ENCODE measurements around the gene RAB8B. TPM values are rescaled to one million over a fixed set of nuclear protein-coding genes. Genes with fewer than 3 reads are reported as not detected.

Gene RAB8B
- total RNA-seq, 1 donor from 2014 or later, result 135 TPM

- peaks cover 2% of the 10 kb centered on the region for H3K36me3 Mint-ChIP-seq (ENCODE audit: low read depth)
- H3K9me3 Mint-ChIP-seq, result no peaks in the 10 kb centered on the region
- peaks cover 7% of the 10 kb centered on the region for H3K4me1 Mint-ChIP-seq (ENCODE audit: low read depth)
- intact Hi-C loops (cut with micrococcal nuclease), result no loop called here
- no peak for DNase-seq (ENCODE audit: low spot score)
- no peak overlapping the region for H3K27ac Mint-ChIP-seq
- no peak overlapping the region for H3K4me3 Mint-ChIP-seq
- peaks cover 2% of the 10 kb centered on the region for H3K27me3 Mint-ChIP-seq (ENCODE audit: insufficient read depth)
Observed at GRCh38 chr15:63165166-63165859, 24.1 kb upstream of the RAB8B start.

- H3K4me3 Mint-ChIP-seq, result no peak overlapping the region
- H3K36me3 Mint-ChIP-seq (ENCODE audit: low read depth), result peaks cover 2% of the 10 kb centered on the region
- no peaks in the 10 kb centered on the region for H3K9me3 Mint-ChIP-seq
- DNase-seq (ENCODE audit: low spot score), result no peak
- no peak overlapping the region for H3K27ac Mint-ChIP-seq
- peaks cover 7% of the 10 kb centered on the region for H3K4me1 Mint-ChIP-seq (ENCODE audit: low read depth)
- intact Hi-C loops (cut with micrococcal nuclease), result loop anchor here (1.0 kb wide), 1 partner anchor 8 kb away; no protein-coding TSS in a partner anchor
- peaks cover 2% of the 10 kb centered on the region for H3K27me3 Mint-ChIP-seq (ENCODE audit: insufficient read depth)
Observed at GRCh38 chr15:63166219-63166618, 23.2 kb upstream of the RAB8B start.

- Mint-ChIP-seq H3K36me3 (ENCODE audit: low read depth) (no peaks in the 10 kb centered on the region), H3K27ac (no peak overlapping the region), H3K4me3 (no peak overlapping the region), H3K27me3 (ENCODE audit: insufficient read depth) (peaks cover 2% of the 10 kb centered on the region), H3K4me1 (ENCODE audit: low read depth) (peaks cover 7% of the 10 kb centered on the region), H3K9me3 (no peaks in the 10 kb centered on the region)
- intact Hi-C loops (cut with micrococcal nuclease), result no loop called here
- DNase-seq (ENCODE audit: low spot score), result no peak
Observed at GRCh38 chr15:63169788-63170187, 19.6 kb upstream of the RAB8B start.

- H3K4me3 Mint-ChIP-seq, result no peak overlapping the region
- no peaks in the 10 kb centered on the region for H3K9me3 Mint-ChIP-seq
- H3K36me3 Mint-ChIP-seq (ENCODE audit: low read depth), result no peaks in the 10 kb centered on the region
- intact Hi-C loops (cut with micrococcal nuclease), result no loop called here
- H3K4me1 Mint-ChIP-seq (ENCODE audit: low read depth), result peaks cover 6% of the 10 kb centered on the region
- no peaks in the 10 kb centered on the region for H3K27me3 Mint-ChIP-seq (ENCODE audit: insufficient read depth)
- no peak for DNase-seq (ENCODE audit: low spot score)
- no peak overlapping the region for H3K27ac Mint-ChIP-seq
Observed at GRCh38 chr15:63172376-63172775, 17.0 kb upstream of the RAB8B start.

- Mint-ChIP-seq H3K4me3 (no peak overlapping the region), H3K9me3 (no peaks in the 10 kb centered on the region), H3K36me3 (ENCODE audit: low read depth) (no peaks in the 10 kb centered on the region), H3K27ac (no peak overlapping the region), H3K27me3 (ENCODE audit: insufficient read depth) (no peaks in the 10 kb centered on the region), H3K4me1 (ENCODE audit: low read depth) (peaks cover 11% of the 10 kb centered on the region)
- DNase-seq (ENCODE audit: low spot score), result no peak
- intact Hi-C loops (cut with micrococcal nuclease), result no loop called here
Observed at GRCh38 chr15:63172851-63173451, 16.5 kb upstream of the RAB8B start.

GRCh38 chr15:63176302-63176701, 13.1 kb upstream of the RAB8B start:
- intact Hi-C loops (cut with micrococcal nuclease), result no loop called here
- H3K4me1 Mint-ChIP-seq (ENCODE audit: low read depth), result peaks cover 13% of the 10 kb centered on the region
- peaks cover 7% of the 10 kb centered on the region for H3K27me3 Mint-ChIP-seq (ENCODE audit: insufficient read depth)
- no peak overlapping the region for H3K27ac Mint-ChIP-seq
- no peaks in the 10 kb centered on the region for H3K9me3 Mint-ChIP-seq
- no peak for DNase-seq (ENCODE audit: low spot score)
- H3K36me3 Mint-ChIP-seq (ENCODE audit: low read depth), result no peaks in the 10 kb centered on the region
- no peak overlapping the region for H3K4me3 Mint-ChIP-seq

GRCh38 chr15:63178034-63178433, 11.4 kb upstream of the RAB8B start:
- H3K9me3 Mint-ChIP-seq, result no peaks in the 10 kb centered on the region
- H3K36me3 Mint-ChIP-seq (ENCODE audit: low read depth), result no peaks in the 10 kb centered on the region
- intact Hi-C loops (cut with micrococcal nuclease), result no loop called here
- H3K4me1 Mint-ChIP-seq (ENCODE audit: low read depth), result peaks cover 13% of the 10 kb centered on the region
- H3K27ac Mint-ChIP-seq, result no peak overlapping the region
- no peak overlapping the region for H3K4me3 Mint-ChIP-seq
- peaks cover 9% of the 10 kb centered on the region for H3K27me3 Mint-ChIP-seq (ENCODE audit: insufficient read depth)
- no peak for DNase-seq (ENCODE audit: low spot score)

- DNase-seq (ENCODE audit: low spot score), result no peak
- H3K27me3 Mint-ChIP-seq (ENCODE audit: insufficient read depth), result peaks cover 14% of the 10 kb centered on the region
- peaks cover 13% of the 10 kb centered on the region for H3K4me1 Mint-ChIP-seq (ENCODE audit: low read depth)
- H3K27ac Mint-ChIP-seq, result no peak overlapping the region
- H3K36me3 Mint-ChIP-seq (ENCODE audit: low read depth), result no peaks in the 10 kb centered on the region
- H3K9me3 Mint-ChIP-seq, result no peaks in the 10 kb centered on the region
- H3K4me3 Mint-ChIP-seq, result no peak overlapping the region
- intact Hi-C loops (cut with micrococcal nuclease), result loop anchor here (10.0 kb wide), 1 partner anchor 424 kb away; no protein-coding TSS in a partner anchor
Observed at GRCh38 chr15:63180746-63181145, 8.7 kb upstream of the RAB8B start.

- H3K36me3 Mint-ChIP-seq (ENCODE audit: low read depth), result no peaks in the 10 kb centered on the region
- no peak for DNase-seq (ENCODE audit: low spot score)
- no peaks in the 10 kb centered on the region for H3K9me3 Mint-ChIP-seq
- no peak overlapping the region for H3K27ac Mint-ChIP-seq
- intact Hi-C loops (cut with micrococcal nuclease), result loop anchor here (10.0 kb wide), 1 partner anchor 423 kb away; no protein-coding TSS in a partner anchor
- H3K4me3 Mint-ChIP-seq, result no peak overlapping the region
- H3K4me1 Mint-ChIP-seq (ENCODE audit: low read depth), result peaks cover 13% of the 10 kb centered on the region
- peaks cover 17% of the 10 kb centered on the region for H3K27me3 Mint-ChIP-seq (ENCODE audit: insufficient read depth)
Observed at GRCh38 chr15:63181648-63182047, 7.8 kb upstream of the RAB8B start.

GRCh38 chr15:63185206-63185605, 4.2 kb upstream of the RAB8B start:
- intact Hi-C loops (cut with micrococcal nuclease), result loop anchor here (10.0 kb wide), 1 partner anchor 420 kb away; no protein-coding TSS in a partner anchor
- Mint-ChIP-seq H3K36me3 (ENCODE audit: low read depth) (peaks cover 4% of the 10 kb centered on the region), H3K4me1 (ENCODE audit: low read depth) (peaks cover 15% of the 10 kb centered on the region), H3K27ac (no peak overlapping the region), H3K27me3 (ENCODE audit: insufficient read depth) (peaks cover 19% of the 10 kb centered on the region), H3K9me3 (no peaks in the 10 kb centered on the region), H3K4me3 (no peak overlapping the region)
- DNase-seq (ENCODE audit: low spot score), result no peak

GRCh38 chr15:63186065-63186464, 3.3 kb upstream of the RAB8B start:
- intact Hi-C loops (cut with micrococcal nuclease), result loop anchor here (10.0 kb wide), 1 partner anchor 419 kb away; no protein-coding TSS in a partner anchor
- DNase-seq (ENCODE audit: low spot score), result no peak
- H3K9me3 Mint-ChIP-seq, result no peaks in the 10 kb centered on the region
- peaks cover 8% of the 10 kb centered on the region for H3K36me3 Mint-ChIP-seq (ENCODE audit: low read depth)
- peaks cover 23% of the 10 kb centered on the region for H3K4me1 Mint-ChIP-seq (ENCODE audit: low read depth)
- peak overlapping the region; percentile 45 for H3K27ac Mint-ChIP-seq
- no peak overlapping the region for H3K4me3 Mint-ChIP-seq
- peaks cover 14% of the 10 kb centered on the region for H3K27me3 Mint-ChIP-seq (ENCODE audit: insufficient read depth)

- Mint-ChIP-seq H3K9me3 (no peaks in the 10 kb centered on the region), H3K27ac (no peak overlapping the region), H3K27me3 (ENCODE audit: insufficient read depth) (peaks cover 10% of the 10 kb centered on the region), H3K36me3 (ENCODE audit: low read depth) (peaks cover 17% of the 10 kb centered on the region), H3K4me1 (ENCODE audit: low read depth) (peaks cover 40% of the 10 kb centered on the region), H3K4me3 (peak overlapping the region; percentile 96)
- no peak for DNase-seq (ENCODE audit: low spot score)
- intact Hi-C loops (cut with micrococcal nuclease), result loop anchor here (1.0 to 10.0 kb wide), 2 partner anchors 10 to 417 kb away; no protein-coding TSS in a partner anchor
Observed at GRCh38 chr15:63187589-63188226, 1.7 kb upstream of the RAB8B start.

All from activated T-helper 1 cell treated with anti-CD3 and anti-CD28 coated beads, Interleukin-12 subunit alpha, Interleukin-12 subunit beta, Interleukin-2, Interleukin-4 antibody, amounts not matched to agents 30 ng/mL and 10 ng/mL and 1 ng/mL, durations not matched to agents 14 hours and 24 hours and 36 hours (primary cell).